IMR-90 (cell line): Measurements from ENCODE around the gene SPI1.

Experiments used
- BHLHE40 ChIP-seq: fragments of 150-350 bp; IDR thresholded peaks from 2 replicates; pipeline ENCODE4 v1.6.1; 2016; ENCODE audit warnings: mild to moderate bottlenecking, low read depth, low read length
- CEBPB ChIP-seq: IDR thresholded peaks from 2 replicates; pipeline ENCODE4 v1.6.1; 2012; ENCODE audit warnings: low read depth, low read length, improper control_type of control experiment
- MAFK ChIP-seq: IDR thresholded peaks from 2 replicates; pipeline ENCODE4 v1.6.1; 2012; ENCODE audit warnings: low read depth, low read length, improper control_type of control experiment
- NFE2L2 ChIP-seq: fragments of 150-350 bp; IDR thresholded peaks from 2 replicates; pipeline ENCODE4 v1.6.1; 2016; ENCODE audit warnings: low read depth, mild to moderate bottlenecking, low read length
- POLR2A ChIP-seq: IDR thresholded peaks from 2 replicates; pipeline ENCODE4 v1.6.1; 2012; ENCODE audit warnings: mild to moderate bottlenecking, low read depth, low read length
- RAD21 ChIP-seq: IDR thresholded peaks from 2 replicates; pipeline ENCODE4 v1.6.1; 2012; ENCODE audit warnings: low read length, improper control_type of control experiment
- RCOR1 ChIP-seq: IDR thresholded peaks from 2 replicates; pipeline ENCODE4 v1.6.1; 2012; ENCODE audit warnings: mild to moderate bottlenecking, low read length, improper control_type of control experiment; ENCODE audit not compliant: insufficient replicate concordance
- RFX5 ChIP-seq: IDR thresholded peaks from 2 replicates; pipeline ENCODE4 v1.8.0; 2012; ENCODE audit warnings: low read depth, mild to moderate bottlenecking, low read length, moderate library complexity
- SMC3 ChIP-seq: fragments of 150-350 bp; IDR thresholded peaks from 2 replicates; pipeline ENCODE4 v1.6.1; 2016; ENCODE audit warnings: low read depth, mild to moderate bottlenecking, antibody characterized with exemption, low read length, moderate library complexity
- TF ChIP-seq, protein P1 (sequence below): conservative IDR thresholded peaks from 2 replicates; pipeline ENCODE4 v1.5.1; 2012; ENCODE audit warnings: mild to moderate bottlenecking, low read depth, low read length, improper control_type of control experiment
- TF ChIP-seq, protein P2 (sequence below): fragments of 150-350 bp; IDR thresholded peaks from 2 replicates; pipeline ENCODE4 v1.6.1; 2017; ENCODE audit warnings: mild to moderate bottlenecking, antibody characterized with exemption, low read length, low read depth

DNA sequence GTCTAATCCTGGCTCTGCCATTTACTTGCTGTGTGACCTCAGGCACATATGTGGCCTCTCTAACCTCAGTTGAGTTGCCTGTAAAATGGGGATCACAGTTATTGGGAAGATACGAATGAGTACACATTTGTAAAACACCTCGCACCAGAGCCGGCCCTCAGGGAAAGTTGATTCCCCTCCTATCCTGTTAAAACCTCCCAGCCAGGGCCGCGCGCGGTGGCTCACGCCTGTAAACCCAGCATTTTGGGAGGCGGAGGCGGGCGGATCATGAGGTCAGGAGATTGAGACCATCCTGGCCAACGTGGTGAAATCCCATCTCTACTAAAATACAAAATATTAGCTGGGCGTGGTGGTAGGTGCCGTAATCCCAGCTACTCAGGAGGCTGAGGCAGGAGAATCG, 18.0 kb downstream of the SPI1 start:
- TF ChIP-seq, protein P1, sequence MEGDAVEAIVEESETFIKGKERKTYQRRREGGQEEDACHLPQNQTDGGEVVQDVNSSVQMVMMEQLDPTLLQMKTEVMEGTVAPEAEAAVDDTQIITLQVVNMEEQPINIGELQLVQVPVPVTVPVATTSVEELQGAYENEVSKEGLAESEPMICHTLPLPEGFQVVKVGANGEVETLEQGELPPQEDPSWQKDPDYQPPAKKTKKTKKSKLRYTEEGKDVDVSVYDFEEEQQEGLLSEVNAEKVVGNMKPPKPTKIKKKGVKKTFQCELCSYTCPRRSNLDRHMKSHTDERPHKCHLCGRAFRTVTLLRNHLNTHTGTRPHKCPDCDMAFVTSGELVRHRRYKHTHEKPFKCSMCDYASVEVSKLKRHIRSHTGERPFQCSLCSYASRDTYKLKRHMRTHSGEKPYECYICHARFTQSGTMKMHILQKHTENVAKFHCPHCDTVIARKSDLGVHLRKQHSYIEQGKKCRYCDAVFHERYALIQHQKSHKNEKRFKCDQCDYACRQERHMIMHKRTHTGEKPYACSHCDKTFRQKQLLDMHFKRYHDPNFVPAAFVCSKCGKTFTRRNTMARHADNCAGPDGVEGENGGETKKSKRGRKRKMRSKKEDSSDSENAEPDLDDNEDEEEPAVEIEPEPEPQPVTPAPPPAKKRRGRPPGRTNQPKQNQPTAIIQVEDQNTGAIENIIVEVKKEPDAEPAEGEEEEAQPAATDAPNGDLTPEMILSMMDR: no peak
- TF ChIP-seq POLR2A: no peak
- no peak for TF ChIP-seq RAD21
- TF ChIP-seq NFE2L2: no peak
- no peak for TF ChIP-seq MAFK
- TF ChIP-seq BHLHE40: no peak
- TF ChIP-seq RFX5: no peak
- TF ChIP-seq, protein P2, sequence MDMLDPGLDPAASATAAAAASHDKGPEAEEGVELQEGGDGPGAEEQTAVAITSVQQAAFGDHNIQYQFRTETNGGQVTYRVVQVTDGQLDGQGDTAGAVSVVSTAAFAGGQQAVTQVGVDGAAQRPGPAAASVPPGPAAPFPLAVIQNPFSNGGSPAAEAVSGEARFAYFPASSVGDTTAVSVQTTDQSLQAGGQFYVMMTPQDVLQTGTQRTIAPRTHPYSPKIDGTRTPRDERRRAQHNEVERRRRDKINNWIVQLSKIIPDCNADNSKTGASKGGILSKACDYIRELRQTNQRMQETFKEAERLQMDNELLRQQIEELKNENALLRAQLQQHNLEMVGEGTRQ: no peak
- TF ChIP-seq SMC3: no peak
- TF ChIP-seq RCOR1: no peak
- TF ChIP-seq CEBPB: no peak
